ENCODE data around the gene IFIT3.
"Not testable (repeated sequence)": the region's sequence is repeated elsewhere in the genome, so short reads cannot be mapped to it uniquely, and the experiment has no call there.

IFIT3 gene

DNA sequence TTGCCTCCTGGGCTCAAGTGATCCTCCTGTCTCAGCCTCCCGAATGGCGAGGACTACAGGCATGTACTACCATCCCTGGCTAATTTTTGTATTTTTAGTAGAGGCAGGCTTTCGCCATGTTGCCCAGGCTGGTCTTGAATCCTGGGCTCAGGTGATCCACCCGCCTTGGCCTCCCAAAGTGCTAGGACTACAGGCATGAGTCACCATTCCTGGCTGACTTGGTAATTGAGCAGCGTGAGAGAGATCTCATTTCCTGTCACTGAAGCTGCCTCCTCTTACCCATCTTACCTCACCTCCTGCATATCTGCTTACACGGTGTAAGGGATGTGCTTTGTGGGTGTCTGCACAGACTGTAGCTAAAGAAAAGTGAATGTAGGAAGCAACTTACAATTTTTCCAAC, 9.7 kb downstream of the IFIT3 start:
- DNase-seq: no peak

DNA sequence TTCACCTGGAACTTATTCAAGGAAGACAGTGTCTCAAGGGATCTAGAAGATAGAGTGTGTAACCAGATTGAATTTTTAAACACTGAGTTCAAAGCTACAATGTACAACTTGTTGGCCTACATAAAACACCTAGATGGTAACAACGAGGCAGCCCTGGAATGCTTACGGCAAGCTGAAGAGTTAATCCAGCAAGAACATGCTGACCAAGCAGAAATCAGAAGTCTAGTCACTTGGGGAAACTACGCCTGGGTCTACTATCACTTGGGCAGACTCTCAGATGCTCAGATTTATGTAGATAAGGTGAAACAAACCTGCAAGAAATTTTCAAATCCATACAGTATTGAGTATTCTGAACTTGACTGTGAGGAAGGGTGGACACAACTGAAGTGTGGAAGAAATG, 10.9 kb downstream of the IFIT3 start:
- no peak for DNase-seq

GRCh38 chr10:89339875-89340274, 12.1 kb downstream of the IFIT3 start:
- no peak for DNase-seq

DNA sequence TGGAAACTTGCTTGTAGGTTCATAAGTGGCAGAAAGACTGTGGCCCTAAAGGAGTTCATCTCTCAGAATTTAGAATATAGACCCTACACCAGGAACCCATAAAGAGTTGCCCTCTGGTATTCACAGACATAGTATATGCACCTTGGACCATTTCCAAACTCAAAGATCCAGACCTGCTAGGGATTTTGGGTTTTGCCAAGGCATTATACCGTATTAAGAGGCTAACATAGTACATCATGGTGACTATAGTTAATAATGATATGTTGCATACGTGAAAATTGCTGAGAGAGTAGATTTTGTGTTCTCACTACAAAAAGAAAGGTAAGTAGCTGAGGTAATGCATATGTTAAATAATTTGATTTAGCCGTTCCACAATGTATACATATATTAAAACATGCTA, 13.9 kb downstream of the IFIT3 start:
- no peak for DNase-seq

GRCh38 chr10:89342206-89342958, 14.6 kb downstream of the IFIT3 start:
- DNase-seq: no peak

- DNase-seq: no peak
These were observed 15.4 kb downstream of the IFIT3 start for GRCh38 chr10:89343089-89343767.

DNA sequence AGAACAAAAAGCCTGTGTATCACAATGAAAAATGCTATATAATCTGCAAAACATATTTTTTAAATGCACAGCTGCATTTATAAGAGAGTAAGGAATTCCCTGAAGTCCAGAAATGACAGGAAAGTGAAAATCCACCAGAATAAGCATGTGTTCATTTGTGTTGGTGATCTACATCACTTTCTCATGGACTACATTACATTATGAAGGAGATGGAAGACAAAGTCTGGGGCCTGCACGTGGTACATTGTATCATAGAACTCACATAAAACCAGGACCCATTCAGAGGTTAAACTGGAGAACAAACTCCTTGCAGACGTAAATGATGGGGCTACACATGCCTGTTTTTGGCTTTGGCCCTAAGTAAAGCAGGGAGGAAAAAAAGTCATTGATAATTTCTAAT, 16.4 kb downstream of the IFIT3 start:
- no peak for DNase-seq

- DNase-seq: no peak
These were observed 17.7 kb downstream of the IFIT3 start for GRCh38 chr10:89345367-89346000.

- no peak for DNase-seq
These were observed 18.8 kb downstream of the IFIT3 start for GRCh38 chr10:89346405-89347254.

DNA sequence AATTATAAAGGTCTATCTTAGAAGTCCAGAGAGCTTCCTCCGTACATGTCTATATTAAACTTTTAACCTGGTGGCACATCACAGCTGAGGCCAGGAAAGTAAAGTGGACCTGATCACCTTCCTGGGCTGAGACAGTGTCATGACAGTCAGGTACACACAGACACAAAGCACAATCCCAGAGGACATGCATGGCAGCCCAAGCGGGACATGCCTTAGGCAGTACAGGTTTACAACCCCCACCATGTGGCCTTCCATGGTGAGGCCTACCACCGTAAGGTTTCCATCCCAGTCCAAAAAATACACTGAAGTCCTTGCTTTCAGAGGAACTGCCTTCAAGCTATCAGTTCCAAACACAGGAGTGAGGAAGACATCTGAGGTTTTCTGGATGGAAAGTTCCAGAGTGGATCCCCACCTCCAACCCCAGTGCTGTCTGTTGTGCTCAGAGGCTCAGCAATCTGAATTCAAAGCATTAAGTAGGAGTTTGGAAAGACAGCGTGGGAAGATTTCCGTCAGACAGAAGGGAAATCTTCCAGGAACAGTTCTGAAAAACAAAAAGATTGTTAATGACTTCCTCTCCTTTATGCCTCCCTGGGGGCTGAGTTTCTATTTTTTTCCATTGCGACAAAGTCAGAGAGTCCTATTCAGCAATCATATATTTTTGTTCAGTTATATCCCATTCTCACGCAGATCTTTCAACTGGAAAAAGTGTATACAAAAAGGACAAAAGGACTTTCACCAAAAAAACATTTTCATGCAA, 20.1 kb downstream of the IFIT3 start:
- no peak for DNase-seq

- DNase-seq: no peak
These were observed 20.7 kb downstream of the IFIT3 start for GRCh38 chr10:89348481-89348880.

DNA sequence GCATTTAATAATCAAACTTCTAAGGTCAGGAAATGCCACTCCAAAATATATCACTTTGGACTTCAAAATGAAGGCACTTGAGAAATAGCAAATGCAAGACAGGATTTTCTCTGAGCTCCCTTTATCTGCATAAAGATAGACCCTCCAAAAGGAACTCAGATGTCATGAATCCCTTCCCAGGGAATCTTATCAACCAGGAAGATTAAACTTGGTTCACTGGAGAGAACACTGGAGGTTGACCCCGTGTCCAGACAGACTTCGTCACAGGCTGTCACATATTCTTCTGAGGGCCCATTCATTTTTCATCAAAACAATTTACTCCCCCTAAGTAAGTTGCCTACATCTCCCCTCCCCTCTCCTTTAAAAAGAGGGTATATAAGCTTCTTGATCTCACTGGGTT, 21.2 kb downstream of the IFIT3 start:
- DNase-seq: no peak

DNA sequence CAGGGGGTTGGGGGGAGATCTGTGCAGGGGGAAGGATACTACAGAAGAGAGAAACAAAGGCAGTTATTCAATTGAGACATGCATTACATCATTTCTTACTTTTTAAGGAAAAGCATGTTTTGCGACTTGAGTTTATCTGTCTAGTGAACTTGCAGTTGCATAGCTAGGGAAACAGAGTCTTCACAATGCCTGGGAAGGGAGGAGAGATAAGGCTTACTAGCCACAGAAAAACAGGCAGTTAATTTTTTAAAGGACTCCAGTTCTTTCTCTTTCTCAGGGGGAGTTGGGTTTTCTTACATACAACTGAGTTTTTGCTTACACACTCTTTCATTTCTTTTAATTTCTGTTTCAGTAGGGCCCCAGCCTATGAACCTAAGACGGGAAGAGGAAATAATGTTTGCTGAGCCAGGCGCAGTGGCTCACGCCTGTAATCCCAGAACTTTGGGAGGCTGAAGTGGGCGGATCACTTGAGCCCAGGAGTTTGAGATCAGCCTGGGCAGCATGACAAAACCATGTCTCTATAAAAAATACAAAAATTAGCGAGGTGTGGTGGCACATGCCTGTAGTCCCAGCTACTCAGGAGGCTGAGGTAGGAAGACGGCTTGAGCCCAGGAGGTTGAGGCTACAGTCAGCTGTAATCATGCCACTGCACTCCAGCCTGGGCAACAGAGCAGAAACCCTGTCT, 23.0 kb downstream of the IFIT3 start:
- not testable (repeated sequence) for DNase-seq

GRCh38 chr10:89351412-89351779, 23.6 kb downstream of the IFIT3 start:
- DNase-seq: no peak

DNA sequence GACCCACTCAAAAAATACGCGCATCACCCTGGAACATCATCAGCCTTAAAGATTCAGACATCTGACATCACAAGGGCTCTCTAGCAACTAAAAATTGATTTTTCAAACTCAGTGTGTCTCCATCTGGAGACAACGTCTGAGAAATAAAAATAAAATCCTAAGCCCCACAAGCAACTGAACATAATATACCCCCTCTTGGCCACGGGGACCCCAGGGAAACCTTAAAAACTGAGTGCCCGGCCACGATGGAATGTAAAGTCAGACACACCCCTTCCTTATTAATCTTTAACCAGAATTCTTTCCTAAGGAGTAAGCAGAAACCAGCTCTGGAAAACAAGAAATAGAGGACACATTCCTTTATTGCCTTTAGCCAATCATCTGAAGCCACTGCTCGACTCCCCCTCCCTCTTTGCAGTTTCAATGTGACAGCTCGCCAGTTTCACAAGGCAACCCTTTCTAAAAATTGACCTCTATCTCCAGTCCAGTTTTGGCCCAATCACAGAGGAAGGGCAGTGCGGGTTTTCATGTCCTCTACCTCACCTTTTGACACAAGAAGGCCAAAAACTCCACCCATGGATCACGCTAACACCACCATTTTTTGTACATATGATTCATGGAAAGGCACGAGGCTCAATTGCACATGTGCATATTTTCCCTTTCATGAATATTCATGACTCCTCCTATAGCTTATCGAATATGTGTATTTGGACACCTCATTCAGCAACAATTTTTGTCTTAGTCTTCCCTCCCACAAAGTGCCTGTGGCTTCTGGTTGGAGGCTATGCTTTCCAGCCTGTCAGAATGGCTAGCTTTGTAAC, 24.2 kb downstream of the IFIT3 start:
- DNase-seq: no peak

DNA sequence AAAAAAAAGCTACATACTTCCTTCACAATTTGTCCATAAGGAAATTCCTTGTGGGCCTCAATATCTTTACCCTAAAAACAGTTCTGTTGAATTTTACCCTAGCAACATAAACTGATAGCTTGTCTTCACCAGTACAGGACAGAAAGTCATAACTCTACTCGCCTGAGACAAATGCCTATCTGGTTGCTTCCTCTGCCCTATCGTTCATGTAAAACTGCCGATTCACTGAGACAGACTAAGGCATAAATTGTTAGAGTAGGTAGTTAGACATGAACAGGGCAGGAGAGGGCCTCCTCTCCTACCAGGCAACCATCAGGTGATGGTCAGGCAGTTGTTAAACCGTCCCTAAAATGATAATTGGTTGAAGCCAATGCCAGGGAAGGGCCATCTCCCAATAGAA, 25.0 kb downstream of the IFIT3 start:
- DNase-seq: no peak

- DNase-seq: no peak
These were observed 27.7 kb downstream of the IFIT3 start for GRCh38 chr10:89355394-89355931.

DNA sequence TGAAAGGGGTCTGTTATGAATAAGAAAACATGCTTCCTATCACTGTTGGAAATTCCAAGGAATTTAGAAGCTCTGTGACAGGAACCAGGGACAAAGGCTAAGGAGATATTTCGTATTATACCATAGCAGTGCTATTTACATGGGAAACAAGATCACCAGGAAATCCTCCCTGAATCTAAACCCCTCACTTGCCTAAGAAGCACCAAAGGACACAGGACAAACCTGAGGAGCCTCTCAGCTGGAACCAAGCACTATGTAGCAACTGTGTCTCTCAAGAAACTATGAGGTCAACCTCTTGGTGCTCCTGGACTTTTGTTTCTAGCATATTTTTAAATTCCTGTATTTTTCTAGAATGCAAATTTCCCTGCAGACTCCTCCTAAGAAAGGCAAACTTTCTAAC, 29.3 kb downstream of the IFIT3 start:
- DNase-seq: no peak

DNA sequence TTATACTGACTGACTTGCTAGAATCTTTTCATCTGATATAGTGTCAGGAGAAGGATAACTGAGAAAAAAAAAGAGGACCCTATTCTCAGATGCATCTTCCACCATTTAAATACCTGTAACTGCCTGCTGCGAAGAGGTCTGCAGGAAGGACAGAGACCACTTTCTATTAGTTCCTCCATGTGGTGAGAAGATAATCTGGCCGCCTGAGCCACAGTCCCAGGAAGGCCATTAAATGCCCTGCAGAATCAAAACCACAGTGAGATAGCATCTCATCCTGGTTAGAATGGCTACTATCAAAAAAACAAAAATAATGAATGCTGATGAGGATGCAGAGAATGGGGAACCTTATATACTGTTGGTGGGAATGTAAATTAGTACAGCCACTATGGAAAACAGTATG, 30.2 kb downstream of the IFIT3 start:
- DNase-seq: no peak

DNA sequence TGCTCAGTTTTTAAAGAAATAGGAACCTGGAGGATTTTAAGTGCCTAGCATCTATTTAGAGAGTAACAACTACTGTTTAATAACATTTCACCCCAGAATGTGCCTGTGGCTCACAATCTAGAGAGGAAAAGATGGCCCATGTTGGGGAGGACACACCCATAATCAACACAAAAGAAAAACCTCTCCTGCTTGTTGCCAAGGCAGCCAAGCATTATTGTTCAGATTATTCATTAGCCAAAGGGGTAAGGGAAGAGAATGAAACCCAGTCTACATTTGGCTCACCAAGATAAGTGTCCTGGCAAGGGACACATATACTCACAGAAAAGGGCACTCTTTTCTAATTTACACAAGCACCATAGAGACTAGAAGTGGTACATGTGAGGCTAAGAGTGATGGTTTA, 32.4 kb downstream of the IFIT3 start:
- no peak for DNase-seq

DNA sequence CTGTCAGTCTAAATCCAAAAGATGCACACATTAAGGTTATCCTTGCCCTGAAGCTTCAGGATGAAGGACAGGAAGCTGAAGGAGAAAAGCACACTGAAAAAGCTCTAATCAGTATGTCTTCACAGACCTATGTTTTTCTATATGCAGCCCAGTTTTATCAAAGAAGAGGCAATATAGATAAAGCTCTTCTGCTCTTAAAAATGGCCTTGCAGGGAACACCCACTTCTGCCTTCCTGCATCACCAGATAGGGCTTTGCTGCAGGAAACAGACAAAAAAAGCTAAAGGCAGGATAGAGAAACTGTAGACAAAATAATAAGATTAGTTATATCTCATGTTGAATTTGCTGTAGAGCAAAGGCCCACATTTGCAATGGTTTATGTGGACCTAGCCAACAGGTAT, 35.1 kb downstream of the IFIT3 start:
- no peak for DNase-seq
